K562 (cell line): ENCODE results near the gene SLA2. TPM values are rescaled to one million over a fixed set of nuclear protein-coding genes. Genes with fewer than 3 reads are reported as not detected.

Experiments used
- HINFP ChIP-seq: fragments of 450-650 bp; conservative IDR thresholded peaks from 2 replicates; pipeline ENCODE4 v1.6.1; 2016; ENCODE audit warnings: missing genetic modification characterization, low read depth, mild to moderate bottlenecking, control low read depth, missing compliant biosample characterization
- NFATC3 ChIP-seq: fragments of 450-650 bp; IDR thresholded peaks from 2 replicates; pipeline ENCODE4 v1.6.1; 2017; ENCODE audit warnings: mild to moderate bottlenecking
- POLR3A ChIP-seq: IDR thresholded peaks from 2 replicates; pipeline ENCODE4 v1.6.1; 2011; ENCODE audit warnings: borderline replicate concordance, mild to moderate bottlenecking, moderate library complexity; ENCODE audit not compliant: insufficient read length, insufficient read depth; ENCODE audit errors: extremely low read depth
- ZNF518B ChIP-seq: fragments of 250-450 bp; sonication (Bioruptor Pico); IDR thresholded peaks from 2 replicates; pipeline ENCODE4 v1.5.0; 2021; ENCODE audit warnings: mild to moderate bottlenecking, moderate library complexity
- polyA plus RNA-seq, 8 experiments: library from polyadenylated mRNA; depleted of rRNA in 4 of 8; stranded (reverse) in 5 of 8; unstranded in 3 of 8; fragments of >200 nt; fragmentation: Nextera tagmentation in 2 of 8; fragmentation: Illumina TruSeq in 1 of 8; extraction: Ambion mirVana in 2 of 8; extraction: Trizol in 1 of 8; gene quantifications; 2 replicates each; pipeline versions ENCODE4 v1.2.1 to v1.2.3, GENCODE V29; 2011 to 2014; ENCODE audit warnings: inconsistent platforms in 1 of 8, missing spikeins in 1 of 8
- total RNA-seq, 7 experiments: library from RNA; depleted of rRNA in 6 of 7; stranded (reverse); fragments of >200 nt in 6 of 7; fragmentation: Illumina TruSeq in 2 of 7; extraction: Trizol in 2 of 7; gene quantifications; 2 replicates each; pipeline versions ENCODE4 v1.2.1 to v1.2.3, GENCODE V29; 2011 to 2021; ENCODE audit warnings: low replicate concordance in 1 of 7

SLA2 gene
- total and polyA plus RNA-seq, 9 of the 15 experiments (the other 6 are each of a cell fraction or from before 2014, with no cell fraction given): 0.07 TPM; not detected in 7

- TF ChIP-seq POLR3A (no peak), HINFP (tag) (no peak), ZNF518B (CRISPR knock-in tag) (no peak), NFATC3 (no peak)
- TF ChIP-seq, all 486 proteins: peak for 0
These were observed 65.9 kb downstream of the SLA2 start (continued) for GRCh38 chr20:36579996-36580545.
